ENCODE results near the gene SNAPC2.
"Not testable (repeated sequence)": the region's sequence is repeated elsewhere in the genome, so short reads cannot be mapped to it uniquely, and the experiment has no call there.

Gene SNAPC2

DNA sequence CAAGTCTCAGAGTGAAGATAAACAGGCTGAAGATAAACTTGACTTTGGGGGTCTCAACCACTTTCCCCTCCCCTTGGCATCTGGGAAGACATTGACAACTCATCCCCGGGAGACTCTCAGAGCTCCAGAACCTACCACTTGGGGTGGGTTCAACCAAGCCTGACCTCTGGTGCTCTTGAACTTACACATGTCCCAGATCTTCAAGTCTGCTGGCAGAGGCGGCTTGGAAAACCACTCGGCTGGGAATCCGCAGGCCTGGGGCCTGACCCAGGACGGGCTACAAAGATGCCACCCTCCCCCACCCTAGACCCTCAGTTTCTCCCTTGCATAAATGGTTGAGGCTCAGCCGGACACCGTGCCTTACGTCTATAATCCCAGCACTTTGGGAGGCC is 31.3 kb upstream of the SNAPC2 start:
- no peak for DNase-seq

GRCh38 chr19:7893362-7894101 is 26.6 kb upstream of the SNAPC2 start:
- not testable (repeated sequence) for DNase-seq

DNA sequence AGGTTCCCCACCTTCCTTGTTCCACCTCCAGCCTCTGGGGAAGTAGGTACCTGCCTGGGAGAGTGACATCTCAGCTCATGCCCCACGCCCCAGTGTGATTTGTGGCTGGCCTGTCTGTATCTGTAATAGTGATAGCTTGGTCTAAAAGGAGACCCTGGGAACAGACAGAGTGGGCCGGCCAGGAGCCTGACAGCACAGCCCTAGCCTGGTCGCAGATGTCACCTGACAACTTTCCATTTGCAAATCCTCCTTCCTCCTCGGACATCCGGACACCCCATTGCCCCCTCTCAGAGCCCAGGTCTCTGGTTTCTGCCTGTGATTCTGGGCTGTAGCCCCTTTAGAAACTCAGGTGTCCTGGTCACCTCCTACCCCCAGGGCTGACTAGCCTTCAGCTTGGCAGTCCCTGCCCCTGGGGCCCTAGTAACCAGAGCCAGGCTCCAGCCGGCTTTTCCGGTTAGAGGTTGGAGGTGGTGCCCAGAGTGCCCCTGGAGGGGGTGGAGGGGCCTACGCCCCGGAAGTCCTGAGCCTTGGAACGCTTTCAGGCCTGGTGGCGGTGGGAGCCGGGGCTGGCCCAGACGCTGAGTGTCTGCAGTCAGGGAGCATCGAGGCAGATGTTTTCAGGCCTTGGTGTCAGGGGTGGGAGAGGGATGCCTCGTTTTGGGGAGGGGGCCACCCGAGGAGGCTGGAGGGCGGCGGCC is 25.4 kb upstream of the SNAPC2 start:
- DNase-seq: no peak

DNA sequence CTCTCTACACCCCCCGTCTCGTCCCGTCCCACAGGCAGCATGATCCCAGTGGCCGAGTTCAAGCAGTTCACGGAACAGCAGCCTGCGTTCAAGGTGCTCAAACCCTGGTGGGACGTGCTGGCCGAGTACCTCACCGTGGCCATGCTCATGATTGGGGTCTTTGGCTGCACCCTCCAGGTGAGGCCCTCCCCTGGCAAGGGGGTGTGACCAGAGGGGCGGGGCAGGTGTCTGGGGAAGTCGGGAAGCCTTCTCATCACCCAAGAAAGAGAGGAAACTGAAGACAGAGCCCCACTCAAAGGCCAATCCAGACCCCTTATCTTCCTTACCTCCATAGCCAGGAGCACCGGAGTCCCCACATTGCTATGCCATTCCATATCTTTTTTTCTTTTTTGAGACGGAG is 24.6 kb upstream of the SNAPC2 start:
- no peak for DNase-seq

- DNase-seq: no peak
These were observed 22.8 kb upstream of the SNAPC2 start for GRCh38 chr19:7897292-7897691.

DNA sequence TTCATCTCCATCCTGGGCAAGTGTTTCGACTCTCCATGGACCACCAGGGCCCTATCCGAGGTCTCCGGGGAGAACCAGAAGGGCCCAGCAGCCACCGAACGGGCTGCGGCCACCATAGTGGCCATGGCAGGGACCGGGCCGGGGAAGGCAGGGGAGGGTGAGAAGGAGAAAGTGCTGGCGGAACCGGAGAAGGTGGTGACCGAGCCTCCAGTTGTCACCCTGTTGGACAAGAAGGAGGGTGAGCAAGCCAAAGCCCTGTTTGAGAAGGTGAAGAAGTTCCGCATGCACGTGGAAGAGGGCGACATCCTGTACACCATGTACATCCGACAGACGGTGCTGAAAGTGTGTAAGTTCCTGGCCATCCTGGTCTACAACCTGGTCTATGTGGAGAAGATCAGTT is 21.2 kb upstream of the SNAPC2 start:
- DNase-seq: no peak

GRCh38 chr19:7899751-7900378 is 20.3 kb upstream of the SNAPC2 start:
- no peak for DNase-seq

GRCh38 chr19:7900401-7900870 is 19.7 kb upstream of the SNAPC2 start:
- no peak for DNase-seq

- DNase-seq: no peak
These were observed 19.2 kb upstream of the SNAPC2 start for GRCh38 chr19:7900931-7901330.

GRCh38 chr19:7901337-7901736 is 18.8 kb upstream of the SNAPC2 start:
- no peak for DNase-seq

GRCh38 chr19:7902796-7903243 is 17.3 kb upstream of the SNAPC2 start:
- DNase-seq: no peak

DNA sequence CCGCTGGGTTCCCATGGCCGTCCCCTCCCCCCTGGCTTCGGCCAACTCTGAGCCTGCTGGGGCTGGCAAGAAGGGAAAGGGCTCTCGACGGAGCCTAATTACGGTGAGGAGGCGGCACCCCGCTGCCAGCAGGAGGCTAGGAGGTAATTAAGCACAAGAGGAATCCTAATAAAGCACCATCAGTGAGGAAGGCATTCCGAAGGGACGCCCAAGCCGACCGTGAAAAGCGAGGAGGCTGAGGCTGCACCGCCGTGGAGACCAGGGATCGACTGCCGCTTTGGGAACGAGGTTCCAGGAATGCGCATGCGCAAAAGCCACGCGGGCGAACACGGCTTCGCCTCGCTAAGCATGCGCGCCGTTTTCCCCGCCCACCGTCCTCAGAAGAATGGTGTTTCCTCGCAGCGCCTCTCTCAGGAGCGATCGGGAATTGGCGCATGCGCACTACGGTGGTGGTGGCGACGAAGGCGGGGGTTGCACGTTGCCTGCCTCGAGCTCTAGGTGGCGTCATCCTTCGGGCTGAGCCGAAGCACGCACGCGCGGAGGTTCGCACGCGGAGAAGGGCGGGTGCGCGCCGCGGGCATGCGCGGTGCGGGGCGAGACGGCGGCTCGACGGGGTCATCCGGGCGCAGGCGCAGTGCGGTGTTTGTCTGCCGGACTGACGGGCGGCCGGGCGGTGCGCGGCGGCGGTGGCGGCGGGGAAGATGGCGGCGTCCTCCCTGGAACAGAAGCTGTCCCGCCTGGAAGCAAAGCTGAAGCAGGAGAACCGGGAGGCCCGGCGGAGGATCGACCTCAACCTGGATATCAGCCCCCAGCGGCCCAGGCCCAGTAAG is 16.7 kb upstream of the SNAPC2 start, which contains the start of gene MAP2K7:
Gene MAP2K7 (plus strand): TSS at position 634 of the 830 bp plus-strand sequence. CDS start 68 bp downstream, at position 702.
- peak; percentile 100 for DNase-seq

- DNase-seq: no peak
These were observed 15.8 kb upstream of the SNAPC2 start for GRCh38 chr19:7904074-7905020.

- DNase-seq: no peak
These were observed 14.9 kb upstream of the SNAPC2 start for GRCh38 chr19:7905268-7905667.

- no peak for DNase-seq
These were observed 14.3 kb upstream of the SNAPC2 start for GRCh38 chr19:7905859-7906258.

DNA sequence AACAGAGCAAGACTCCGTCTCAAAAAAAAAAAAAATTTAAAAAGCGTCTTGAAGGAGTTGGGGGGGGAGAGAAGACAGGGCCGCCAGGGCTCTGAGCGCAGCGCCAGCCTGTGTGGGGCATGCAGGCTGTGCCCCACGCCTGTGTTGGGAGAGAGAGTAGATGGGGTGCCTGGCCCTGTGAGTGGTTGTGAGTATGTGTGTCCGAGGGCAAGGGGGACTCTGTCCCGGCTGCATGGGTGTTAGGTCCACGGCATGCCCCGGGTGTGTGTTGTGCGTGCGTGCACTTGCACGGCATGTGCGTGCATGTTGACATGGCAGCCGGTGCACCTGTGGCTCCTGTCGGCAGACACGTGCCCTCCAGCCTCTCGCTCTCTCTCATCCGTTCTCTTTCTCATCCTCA is 13.0 kb upstream of the SNAPC2 start:
- no peak for DNase-seq

GRCh38 chr19:7907544-7907943 is 12.6 kb upstream of the SNAPC2 start:
- no peak for DNase-seq

- no peak for DNase-seq
These were observed 11.9 kb upstream of the SNAPC2 start for GRCh38 chr19:7908078-7908699.

DNA sequence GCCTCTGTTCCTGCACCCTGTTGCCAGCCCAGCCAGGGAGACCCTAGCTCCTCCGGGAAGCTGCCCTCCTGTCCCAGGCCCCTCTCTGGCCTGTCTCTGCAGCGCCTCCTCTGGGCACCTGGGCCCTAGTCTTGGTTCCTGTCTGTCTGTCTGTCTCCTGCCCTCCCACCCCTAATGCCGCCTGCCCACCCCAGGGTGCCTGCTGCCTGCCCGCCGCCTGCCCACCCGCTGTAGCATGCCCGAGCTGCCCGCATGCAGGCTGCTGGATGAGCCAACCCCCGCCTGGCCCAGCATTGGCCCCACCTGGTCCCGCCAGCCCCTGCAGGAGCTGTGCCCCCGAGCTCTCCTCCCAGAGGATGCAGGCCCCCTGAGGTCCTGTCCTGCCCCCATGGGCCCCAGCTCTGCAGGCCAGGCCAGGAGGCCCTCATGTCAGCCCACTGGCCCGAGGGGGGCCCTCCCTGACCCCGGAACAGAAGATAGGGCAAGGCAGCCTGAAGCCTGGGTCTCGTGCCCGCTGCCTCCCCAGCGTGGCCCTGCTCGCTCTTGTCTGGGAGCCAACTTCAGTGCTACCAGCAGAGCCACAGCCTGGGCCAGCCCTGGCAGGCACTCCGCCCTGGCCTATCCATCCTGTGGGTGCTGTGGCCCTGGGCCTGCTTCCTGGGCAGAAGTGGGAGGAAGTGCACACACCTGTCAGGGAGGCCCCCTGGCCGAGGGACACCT is 11.2 kb upstream of the SNAPC2 start:
- DNase-seq: no peak

DNA sequence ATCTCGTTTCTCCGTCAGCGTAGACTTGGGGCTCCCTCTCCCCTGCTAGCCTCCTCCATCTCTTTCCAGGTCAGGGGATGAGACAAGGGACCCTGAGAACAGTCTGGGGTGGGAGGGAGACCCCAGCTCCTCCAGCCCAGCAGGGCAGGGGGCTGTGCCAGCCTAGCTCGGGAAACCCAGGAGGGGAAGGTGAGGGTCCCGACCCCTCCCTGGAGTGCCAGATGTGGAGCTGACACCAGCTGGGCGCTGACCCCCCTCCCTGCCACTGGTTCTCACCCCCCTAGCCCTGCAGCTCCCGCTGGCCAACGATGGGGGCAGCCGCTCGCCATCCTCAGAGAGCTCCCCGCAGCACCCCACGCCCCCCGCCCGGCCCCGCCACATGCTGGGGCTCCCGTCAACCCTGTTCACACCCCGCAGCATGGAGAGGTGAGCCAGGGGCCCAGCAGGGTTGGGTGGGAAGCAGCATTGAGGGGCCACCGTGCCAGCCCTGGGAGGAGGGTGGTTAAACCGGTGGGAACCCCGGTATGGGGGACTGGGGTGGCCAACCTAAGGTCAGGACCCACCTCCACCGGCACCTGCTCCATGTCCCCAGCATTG is 10.6 kb upstream of the SNAPC2 start:
- DNase-seq: no peak
